ENCODE data around the gene NOTCH2NLA.
"Not testable (repeated sequence)": the region's sequence is repeated elsewhere in the genome, so short reads cannot be mapped to it uniquely, and the experiment has no call there.

GRCh38 chr1:146266179-146266748 lies 37.4 kb upstream of the NOTCH2NLA start:
- TF ChIP-seq, protein P1, sequence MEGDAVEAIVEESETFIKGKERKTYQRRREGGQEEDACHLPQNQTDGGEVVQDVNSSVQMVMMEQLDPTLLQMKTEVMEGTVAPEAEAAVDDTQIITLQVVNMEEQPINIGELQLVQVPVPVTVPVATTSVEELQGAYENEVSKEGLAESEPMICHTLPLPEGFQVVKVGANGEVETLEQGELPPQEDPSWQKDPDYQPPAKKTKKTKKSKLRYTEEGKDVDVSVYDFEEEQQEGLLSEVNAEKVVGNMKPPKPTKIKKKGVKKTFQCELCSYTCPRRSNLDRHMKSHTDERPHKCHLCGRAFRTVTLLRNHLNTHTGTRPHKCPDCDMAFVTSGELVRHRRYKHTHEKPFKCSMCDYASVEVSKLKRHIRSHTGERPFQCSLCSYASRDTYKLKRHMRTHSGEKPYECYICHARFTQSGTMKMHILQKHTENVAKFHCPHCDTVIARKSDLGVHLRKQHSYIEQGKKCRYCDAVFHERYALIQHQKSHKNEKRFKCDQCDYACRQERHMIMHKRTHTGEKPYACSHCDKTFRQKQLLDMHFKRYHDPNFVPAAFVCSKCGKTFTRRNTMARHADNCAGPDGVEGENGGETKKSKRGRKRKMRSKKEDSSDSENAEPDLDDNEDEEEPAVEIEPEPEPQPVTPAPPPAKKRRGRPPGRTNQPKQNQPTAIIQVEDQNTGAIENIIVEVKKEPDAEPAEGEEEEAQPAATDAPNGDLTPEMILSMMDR (IDR thresholded peaks at IDR 0.05), result not testable (repeated sequence)
- TF ChIP-seq REST (IDR thresholded peaks at IDR 0.05; ENCODE audit: insufficient read depth in 1 of 2, low read depth in 2 of 2, low read length in 1 of 2), result not testable (repeated sequence)

All from Panc1 (cell line).